IMR-90 (cell line): ENCODE results near the gene OLFML1. TPM values are rescaled to one million over a fixed set of nuclear protein-coding genes. Genes with fewer than 3 reads are reported as not detected.

Source experiments
- ATAC-seq: fragments of 200-7000 bp; cut with Tn5 transposase; 2 replicates; pipeline ENCODE4 v1.9.1; 2020; ENCODE audit warnings: low read depth, mild to moderate bottlenecking, moderate library complexity
- BruUV-seq: library from RNA; stranded (reverse); fragments of 400-500 nt; replicated peaks from 2 replicates; lab custom pipeline; 2021; lab: Mats Ljungman, UMichigan
- CTCF ChIA-PET: fragments of 300-600 bp; formaldehyde crosslinking; extraction: SDS; loops from one replicate; lab custom pipeline; 2021; ENCODE audit warnings: antibody characterized with exemption; lab: Yijun Ruan, JAX
- POLR2A ChIA-PET: fragments of 300-600 bp; sonication (Branson Sonifier 250); formaldehyde crosslinking; loops from one replicate; lab custom pipeline; 2022; ENCODE audit warnings: antibody characterized with exemption; ENCODE audit not compliant: unreplicated experiment; lab: Charles Lee
- DNase-seq: peaks from one replicate; pipeline ENCODE4 v3.0.0; 2013
- H2AFZ ChIP-seq: replicated peaks from 2 replicates; pipeline ENCODE3; 2013; ENCODE audit warnings: low read length, mild to moderate bottlenecking; ENCODE audit not compliant: poor library complexity
- H2AK5ac ChIP-seq: 2 replicates; pipeline ENCODE4 v1.6.1; 2013; ENCODE audit warnings: low read depth, low read length, inconsistent platforms
- H2AK9ac ChIP-seq: replicated peaks from 2 replicates; pipeline ENCODE3; 2013; ENCODE audit warnings: mild to moderate bottlenecking, low read depth, low read length, moderate library complexity; ENCODE audit not compliant: poor library complexity
- H2BK120ac ChIP-seq: 2 replicates; pipeline ENCODE4 v1.6.1; 2013; ENCODE audit warnings: low read depth, low read length, inconsistent platforms
- H2BK15ac ChIP-seq: 3 replicates; pipeline ENCODE4 v1.6.1; 2013; ENCODE audit warnings: low read depth, low read length, inconsistent platforms
- H2BK20ac ChIP-seq: 2 replicates; pipeline ENCODE4 v1.6.1; 2013; ENCODE audit warnings: low read depth, mild to moderate bottlenecking, inconsistent platforms, low read length, moderate library complexity
- H2BK5ac ChIP-seq: 2 replicates; pipeline ENCODE4 v1.6.1; 2013; ENCODE audit warnings: mild to moderate bottlenecking, low read depth, low read length, inconsistent platforms; ENCODE audit not compliant: poor library complexity, severe bottlenecking
- H3K14ac ChIP-seq: replicated peaks from 2 replicates; pipeline ENCODE4 v1.6.1; 2013; ENCODE audit warnings: low read depth, low read length, inconsistent platforms
- H3K18ac ChIP-seq: 2 replicates; pipeline ENCODE4 v1.6.1; 2013; ENCODE audit warnings: low read depth, low read length, control low read depth
- H3K23ac ChIP-seq: 2 replicates; pipeline ENCODE4 v1.6.1; 2013; ENCODE audit warnings: low read depth, low read length, inconsistent platforms
- H3K27ac ChIP-seq: 2 replicates; pipeline ENCODE4 v1.5.1; 2013; ENCODE audit warnings: mild to moderate bottlenecking, control low read depth, low read length; ENCODE audit not compliant: insufficient read depth
- H3K27me3 ChIP-seq: 2 replicates; pipeline ENCODE4 v1.6.1; 2013; ENCODE audit warnings: low read length; ENCODE audit not compliant: control insufficient read depth, insufficient read depth
- H3K36me3 ChIP-seq: 2 replicates; pipeline ENCODE4 v1.6.1; 2013; ENCODE audit warnings: low read length, mixed read lengths; ENCODE audit not compliant: control insufficient read depth, insufficient read depth
- H3K4ac ChIP-seq: 2 replicates; pipeline ENCODE4 v1.6.1; 2013; ENCODE audit warnings: low read depth, low read length, inconsistent platforms
- H3K4me1 ChIP-seq: 2 replicates; pipeline ENCODE4 v1.6.1; 2013; ENCODE audit warnings: low read length, mixed read lengths; ENCODE audit not compliant: control insufficient read depth, insufficient read depth
- H3K4me2 ChIP-seq: 2 replicates; pipeline ENCODE4 v1.6.1; 2013; ENCODE audit warnings: low read depth, mild to moderate bottlenecking, control low read depth, low read length, moderate library complexity
- H3K4me3 ChIP-seq: 2 replicates; pipeline ENCODE4 v1.5.1; 2013; ENCODE audit warnings: low read depth, mild to moderate bottlenecking, control low read depth, low read length, moderate library complexity; ENCODE audit not compliant: insufficient read depth
- H3K56ac ChIP-seq: 2 replicates; pipeline ENCODE4 v1.6.1; 2013; ENCODE audit warnings: low read length, inconsistent platforms; ENCODE audit not compliant: insufficient read depth; ENCODE audit errors: extremely low read depth
- H3K79me1 ChIP-seq, 2 experiments: 2 replicates each; pipeline ENCODE4 v1.6.1; 2013; ENCODE audit warnings: low read length in 2 of 2, inconsistent platforms in 1 of 2, low read depth in 1 of 2
- H3K9ac ChIP-seq: 2 replicates; pipeline ENCODE4 v1.6.1; 2013; ENCODE audit warnings: low read depth, low read length, control low read depth
- H3K9me1 ChIP-seq: 2 replicates; pipeline ENCODE4 v1.6.1; 2013; ENCODE audit warnings: low read length, inconsistent platforms; ENCODE audit not compliant: insufficient read depth
- H3K9me3 ChIP-seq: 2 replicates; pipeline ENCODE4 v1.6.1; 2013; ENCODE audit warnings: low read length; ENCODE audit not compliant: control insufficient read depth, insufficient read depth
- H4K20me1 ChIP-seq: 2 replicates; pipeline ENCODE4 v1.6.1; 2013; ENCODE audit warnings: low read length, inconsistent platforms; ENCODE audit not compliant: insufficient read depth
- H4K5ac ChIP-seq: 2 replicates; pipeline ENCODE4 v1.6.1; 2013; ENCODE audit warnings: mild to moderate bottlenecking, low read depth, low read length, control low read depth
- H4K8ac ChIP-seq, 2 experiments: 2 replicates each; pipeline ENCODE4 v1.6.1; 2013; ENCODE audit warnings: low read depth in 2 of 2, low read length in 2 of 2, control low read depth in 1 of 2, inconsistent platforms in 1 of 2
- H4K91ac ChIP-seq: 2 replicates; pipeline ENCODE4 v1.6.1; 2013; ENCODE audit warnings: low read depth, low read length, inconsistent platforms; ENCODE audit not compliant: insufficient read depth
- BHLHE40 ChIP-seq: fragments of 150-350 bp; IDR thresholded peaks from 2 replicates; pipeline ENCODE4 v1.6.1; 2016; ENCODE audit warnings: mild to moderate bottlenecking, low read depth, low read length
- CEBPB ChIP-seq: IDR thresholded peaks from 2 replicates; pipeline ENCODE4 v1.6.1; 2012; ENCODE audit warnings: low read depth, low read length, improper control_type of control experiment
- CHD1 ChIP-seq: IDR thresholded peaks from 2 replicates; pipeline ENCODE4 v1.6.1; 2012; ENCODE audit warnings: low read depth, low read length, improper control_type of control experiment
- ELK1 ChIP-seq: fragments of 150-350 bp; IDR thresholded peaks from 2 replicates; pipeline ENCODE4 v1.6.1; 2016; ENCODE audit warnings: low read depth, mild to moderate bottlenecking, low read length, moderate library complexity, borderline replicate concordance
- FOS ChIP-seq: fragments of 150-350 bp; IDR thresholded peaks from 2 replicates; pipeline ENCODE4 v1.6.1; 2016; ENCODE audit warnings: low read depth, low read length
- MAFK ChIP-seq: IDR thresholded peaks from 2 replicates; pipeline ENCODE4 v1.6.1; 2012; ENCODE audit warnings: low read depth, low read length, improper control_type of control experiment
- MXI1 ChIP-seq: IDR thresholded peaks from 2 replicates; pipeline ENCODE4 v1.6.1; 2012; ENCODE audit warnings: low read depth, mild to moderate bottlenecking, low read length, moderate library complexity, borderline replicate concordance
- NFE2L2 ChIP-seq: fragments of 150-350 bp; IDR thresholded peaks from 2 replicates; pipeline ENCODE4 v1.6.1; 2016; ENCODE audit warnings: low read depth, mild to moderate bottlenecking, low read length
- POLR2A ChIP-seq: IDR thresholded peaks from 2 replicates; pipeline ENCODE4 v1.6.1; 2012; ENCODE audit warnings: mild to moderate bottlenecking, low read depth, low read length
- RAD21 ChIP-seq: IDR thresholded peaks from 2 replicates; pipeline ENCODE4 v1.6.1; 2012; ENCODE audit warnings: low read length, improper control_type of control experiment
- RCOR1 ChIP-seq: IDR thresholded peaks from 2 replicates; pipeline ENCODE4 v1.6.1; 2012; ENCODE audit warnings: mild to moderate bottlenecking, low read length, improper control_type of control experiment; ENCODE audit not compliant: insufficient replicate concordance
- RFX5 ChIP-seq: IDR thresholded peaks from 2 replicates; pipeline ENCODE4 v1.8.0; 2012; ENCODE audit warnings: low read depth, mild to moderate bottlenecking, low read length, moderate library complexity
- SMC3 ChIP-seq: fragments of 150-350 bp; IDR thresholded peaks from 2 replicates; pipeline ENCODE4 v1.6.1; 2016; ENCODE audit warnings: low read depth, mild to moderate bottlenecking, antibody characterized with exemption, low read length, moderate library complexity
- WGBS, 2 experiments: methylation state at CpG; one replicate each; pipeline versions ENCODE4 v1.1.5 to v1.1.7; 2013; ENCODE audit warnings: missing lambda C conversion rate in 2 of 2; ENCODE audit not compliant: insufficient read length in 1 of 2; ENCODE audit errors: extremely low coverage in 2 of 2; 5-methylcytosine and 5-hydroxymethylcytosine counted together
- dilution Hi-C: fragments of 300-500 bp; cut with HindIII; formaldehyde crosslinking; loops from one replicate; pipeline ENCODE4 v1.14.3; 2018; ENCODE audit warnings: low sequenced_read_pairs; ENCODE audit not compliant: unreplicated experiment
- in situ Hi-C: fragments of 300-500 bp; cut with MboI; formaldehyde crosslinking; loops from 3 replicates; pipeline ENCODE4 v1.14.3; 2019; ENCODE audit warnings: low sequenced_read_pairs, inconsistent platforms, mixed read lengths
- intact Hi-C: fragments of 100-400 bp; cut with micrococcal nuclease; formaldehyde crosslinking; loops from 2 replicates; pipeline ENCODE4 v1.10.0; 2022
- polyA plus RNA-seq, 3 experiments: library from polyadenylated mRNA; depleted of rRNA; stranded (reverse); fragments of >200 nt; gene quantifications; 2 replicates each; pipeline ENCODE4 v1.2.3, GENCODE V29; 2012; ENCODE audit warnings: low replicate concordance in 1 of 3
- total RNA-seq: library from RNA; depleted of rRNA; stranded (reverse); fragments of >200 nt; gene quantifications from 2 replicates; pipeline ENCODE4 v1.2.3, GENCODE V29; 2012
- TF ChIP-seq, protein P1 (sequence below): fragments of 150-350 bp; IDR thresholded peaks from 2 replicates; pipeline ENCODE4 v1.6.1; 2017; ENCODE audit warnings: mild to moderate bottlenecking, antibody characterized with exemption, low read length, low read depth
- TF ChIP-seq, protein P2 (sequence below): conservative IDR thresholded peaks from 2 replicates; pipeline ENCODE4 v1.5.1; 2012; ENCODE audit warnings: mild to moderate bottlenecking, low read depth, low read length, improper control_type of control experiment

Gene OLFML1
- total and polyA plus RNA-seq, 2 of the 4 experiments (the other 2 are of a cell fraction) = 0.10 to 0.18 TPM

GRCh38 chr11:7523416-7524210, 38.3 kb downstream of the OLFML1 start:
- intact Hi-C loops (no loop called here), in situ Hi-C loops (no loop called here), dilution Hi-C loops (no loop called here)
- ChIA-PET POLR2A (interaction anchor here (0.8 kb wide), 1 partner anchor 154 kb away, joined by 3 read pairs; no protein-coding TSS in a partner anchor), CTCF (no interaction called here)
- Histone ChIP-seq H3K56ac (no peak overlapping the region), H3K9me3 (no peaks in the 10 kb centered on the region), H2AFZ (no peak overlapping the region), H3K27ac (no peak overlapping the region), H2BK120ac (no peak overlapping the region), H3K79me1 (no peaks in the 10 kb centered on the region), H4K20me1 (no peaks in the 10 kb centered on the region), H3K4me2 (no peak overlapping the region), H3K23ac (no peak overlapping the region), H3K14ac (no peak overlapping the region), H3K36me3 (no peaks in the 10 kb centered on the region), H4K8ac (no peak overlapping the region), H2BK15ac (no peak overlapping the region), H2AK5ac (no peak overlapping the region), H2AK9ac (no peak overlapping the region), H3K4me3 (no peak overlapping the region), H2BK20ac (no peak overlapping the region), H3K9ac (no peak overlapping the region), H3K18ac (no peak overlapping the region), H3K9me1 (no peaks in the 10 kb centered on the region; the same call in 1 of the 2 replicates), H3K4ac (no peak overlapping the region), H4K5ac (no peak overlapping the region), H4K91ac (no peak overlapping the region), H2BK5ac (no peak overlapping the region), H3K4me1 (no peaks in the 10 kb centered on the region), H3K27me3 (peaks cover 10% of the 10 kb centered on the region)
- BruUV-seq = no TSS peak
- ATAC-seq = no peak
- no CpG with 5 or more reads among the region's 6 CpGs for WGBS, 2 experiments
- DNase-seq = no peak
- no peak for TF ChIP-seq SMC3
- no peak for TF ChIP-seq NFE2L2
- no peak for TF ChIP-seq RAD21
- TF ChIP-seq POLR2A = no peak
- TF ChIP-seq RFX5 = no peak
- TF ChIP-seq, protein P1, sequence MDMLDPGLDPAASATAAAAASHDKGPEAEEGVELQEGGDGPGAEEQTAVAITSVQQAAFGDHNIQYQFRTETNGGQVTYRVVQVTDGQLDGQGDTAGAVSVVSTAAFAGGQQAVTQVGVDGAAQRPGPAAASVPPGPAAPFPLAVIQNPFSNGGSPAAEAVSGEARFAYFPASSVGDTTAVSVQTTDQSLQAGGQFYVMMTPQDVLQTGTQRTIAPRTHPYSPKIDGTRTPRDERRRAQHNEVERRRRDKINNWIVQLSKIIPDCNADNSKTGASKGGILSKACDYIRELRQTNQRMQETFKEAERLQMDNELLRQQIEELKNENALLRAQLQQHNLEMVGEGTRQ = no peak
- no peak for TF ChIP-seq BHLHE40
- no peak for TF ChIP-seq CEBPB
- TF ChIP-seq, protein P2, sequence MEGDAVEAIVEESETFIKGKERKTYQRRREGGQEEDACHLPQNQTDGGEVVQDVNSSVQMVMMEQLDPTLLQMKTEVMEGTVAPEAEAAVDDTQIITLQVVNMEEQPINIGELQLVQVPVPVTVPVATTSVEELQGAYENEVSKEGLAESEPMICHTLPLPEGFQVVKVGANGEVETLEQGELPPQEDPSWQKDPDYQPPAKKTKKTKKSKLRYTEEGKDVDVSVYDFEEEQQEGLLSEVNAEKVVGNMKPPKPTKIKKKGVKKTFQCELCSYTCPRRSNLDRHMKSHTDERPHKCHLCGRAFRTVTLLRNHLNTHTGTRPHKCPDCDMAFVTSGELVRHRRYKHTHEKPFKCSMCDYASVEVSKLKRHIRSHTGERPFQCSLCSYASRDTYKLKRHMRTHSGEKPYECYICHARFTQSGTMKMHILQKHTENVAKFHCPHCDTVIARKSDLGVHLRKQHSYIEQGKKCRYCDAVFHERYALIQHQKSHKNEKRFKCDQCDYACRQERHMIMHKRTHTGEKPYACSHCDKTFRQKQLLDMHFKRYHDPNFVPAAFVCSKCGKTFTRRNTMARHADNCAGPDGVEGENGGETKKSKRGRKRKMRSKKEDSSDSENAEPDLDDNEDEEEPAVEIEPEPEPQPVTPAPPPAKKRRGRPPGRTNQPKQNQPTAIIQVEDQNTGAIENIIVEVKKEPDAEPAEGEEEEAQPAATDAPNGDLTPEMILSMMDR = no peak
- TF ChIP-seq MXI1 = no peak
- no peak for TF ChIP-seq FOS
- no peak for TF ChIP-seq MAFK
- no peak for TF ChIP-seq CHD1
- no peak for TF ChIP-seq ELK1
- no peak for TF ChIP-seq RCOR1
